Large intestine (tissue), 3 donors: Measurements from ENCODE around the gene HEBP1. TPM values are rescaled to one million over a fixed set of nuclear protein-coding genes. Genes with fewer than 3 reads are reported as not detected.

Source experiments
- DNase-seq, 2 donors: peaks; one replicate each; pipeline versions ENCODE4 v3.0.0 to v3.0.0-alpha.2; 2013
- H3K27ac ChIP-seq: one replicate; pipeline ENCODE4 v1.5.1; 2013; ENCODE audit warnings: low read length
- H3K27me3 ChIP-seq: 2 replicates; pipeline ENCODE4 v1.6.1; 2013; ENCODE audit warnings: low read length; ENCODE audit not compliant: control insufficient read depth, insufficient read depth
- H3K36me3 ChIP-seq: 2 replicates; pipeline ENCODE4 v1.6.1; 2013; ENCODE audit warnings: low read length; ENCODE audit not compliant: control insufficient read depth, insufficient read depth
- H3K4me1 ChIP-seq: one replicate; pipeline ENCODE4 v1.6.1; 2013; ENCODE audit warnings: low read length; ENCODE audit not compliant: control insufficient read depth, insufficient read depth
- H3K4me3 ChIP-seq: one replicate; pipeline ENCODE4 v1.5.1; 2013; ENCODE audit warnings: low read length
- H3K9me3 ChIP-seq: one replicate; pipeline ENCODE4 v1.6.1; 2013; ENCODE audit warnings: mild to moderate bottlenecking, low read depth, low read length, moderate library complexity; ENCODE audit not compliant: control insufficient read depth
- WGBS: methylation state at CpG from one replicate; pipeline ENCODE4 v1.1.5; 2013; ENCODE audit warnings: low lambda C conversion rate; ENCODE audit not compliant: insufficient coverage; 5-methylcytosine and 5-hydroxymethylcytosine counted together
- polyA plus RNA-seq: library from polyadenylated mRNA; unstranded; fragments of 120-200 nt; gene quantifications from one replicate; pipeline ENCODE4 v1.2.1, GENCODE V29; 2013

Gene HEBP1
- polyA plus RNA-seq, 1 donor = 237 TPM

DNA sequence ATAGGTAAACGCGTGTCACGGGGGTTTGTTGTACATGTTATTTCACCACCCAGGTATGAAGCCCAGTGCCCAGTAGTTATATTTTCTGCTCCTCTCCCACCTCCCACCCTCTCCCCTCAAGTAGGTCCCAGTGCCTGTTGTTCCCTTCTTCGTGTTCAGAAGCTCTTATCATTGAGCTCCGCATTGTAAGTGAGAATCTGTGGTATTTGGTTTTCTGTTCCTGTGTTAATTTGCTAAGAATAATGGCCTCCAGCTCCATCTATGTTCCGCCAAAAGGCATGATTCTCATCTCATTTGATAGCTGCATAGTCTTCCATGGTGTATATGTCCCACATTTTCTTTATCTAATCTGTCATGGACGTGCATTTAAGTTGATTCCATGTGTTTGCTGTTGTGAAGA is 41.2 kb downstream of the HEBP1 start:
- 70% methylated on average over 4 of the region's 7 CpGs for WGBS
- Histone ChIP-seq H3K27me3 (no peaks in the 10 kb centered on the region), H3K4me3 (no peak overlapping the region), H3K36me3 (no peaks in the 10 kb centered on the region), H3K9me3 (no peaks in the 10 kb centered on the region), H3K4me1 (peaks cover 7% of the 10 kb centered on the region), H3K27ac (no peak overlapping the region)
- no peak for DNase-seq

DNA sequence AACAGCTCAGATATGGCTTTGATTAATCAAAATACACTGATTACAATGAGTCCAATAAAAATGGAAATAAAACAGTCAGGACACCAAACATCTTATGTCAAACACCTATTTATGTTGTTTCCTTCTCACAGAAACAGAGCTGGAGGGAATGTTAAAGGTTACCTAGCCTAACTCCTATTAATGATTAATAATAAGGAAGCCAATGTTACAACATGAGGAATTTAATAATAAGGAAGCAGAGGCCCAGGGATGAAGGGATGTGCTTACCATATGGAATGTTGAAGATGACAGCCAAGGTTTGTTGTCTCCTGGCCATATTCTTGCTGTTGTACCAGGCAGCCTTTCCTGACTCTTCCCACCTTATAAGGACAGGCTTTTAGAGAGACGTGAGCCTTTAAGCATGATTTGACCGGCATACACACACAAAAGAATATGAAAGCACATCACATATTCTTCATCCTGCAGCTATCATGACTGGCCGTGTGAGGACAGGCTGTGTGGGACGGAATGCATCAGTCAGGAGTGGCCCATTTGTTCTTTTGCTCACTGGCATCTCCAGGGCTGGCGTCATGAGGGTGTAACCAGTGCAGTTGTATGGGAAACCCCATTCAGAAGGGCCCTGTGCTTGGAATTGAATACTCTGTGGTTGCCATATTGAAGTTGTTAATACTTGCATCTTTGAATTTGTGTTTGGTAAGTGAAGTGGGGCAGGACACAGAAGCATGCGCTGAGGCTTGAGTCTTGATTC is 45.0 kb downstream of the HEBP1 start:
- WGBS = no CpG with 5 or more reads among the region's 6 CpGs

DNA sequence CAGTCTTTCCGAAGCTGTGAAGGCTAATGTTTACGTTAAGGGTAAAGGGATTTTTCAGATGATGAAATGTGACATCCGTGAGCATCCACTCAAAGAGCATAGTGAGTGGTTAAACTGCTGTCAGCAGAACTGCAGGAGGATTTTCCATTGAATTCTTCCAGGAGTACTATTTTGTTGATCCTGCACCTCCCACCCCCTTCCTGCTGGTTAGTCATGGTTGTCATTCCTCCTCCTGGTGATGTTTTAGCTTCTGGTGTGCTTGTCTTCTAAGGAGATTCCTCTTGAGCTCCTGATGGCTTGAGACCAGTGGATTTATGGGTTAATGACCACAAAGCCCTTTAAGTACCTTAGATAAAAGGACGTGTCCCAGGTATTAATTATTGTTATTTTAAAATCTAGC is 45.7 kb downstream of the HEBP1 start:
- DNase-seq = no peak
- H3K36me3 ChIP-seq = peaks cover 6% of the 10 kb centered on the region
- WGBS = 50% methylated on average over 2 of the region's 4 CpGs
- no peak overlapping the region for H3K4me3 ChIP-seq
- H3K27me3 ChIP-seq = no peaks in the 10 kb centered on the region
- H3K27ac ChIP-seq = no peak overlapping the region
- H3K9me3 ChIP-seq = no peaks in the 10 kb centered on the region
- peaks cover 7% of the 10 kb centered on the region for H3K4me1 ChIP-seq

More for the DNA sequence above, 45.0 kb downstream of the HEBP1 start:
- DNase-seq = peak in 1 of 2 donors; percentile 39
- Histone ChIP-seq H3K27me3 (no peaks in the 10 kb centered on the region), H3K4me3 (no peak overlapping the region), H3K9me3 (no peaks in the 10 kb centered on the region), H3K27ac (no peak overlapping the region), H3K36me3 (no peaks in the 10 kb centered on the region), H3K4me1 (peaks cover 7% of the 10 kb centered on the region)

- Histone ChIP-seq H3K9me3 (no peaks in the 10 kb centered on the region), H3K27ac (no peak within 1 kb of the TSS), H3K27me3 (no peaks in the 10 kb centered on the region), H3K36me3 (peaks cover 6% of the 10 kb centered on the region), H3K4me1 (peaks cover 7% of the 10 kb centered on the region), H3K4me3 (no peak within 1 kb of the TSS)
- 82% methylated on average over 2 of the region's 6 CpGs for WGBS
- no peak for DNase-seq
Observed at GRCh38 chr12:12952036-12952435, 48.0 kb downstream of the HEBP1 start, which contains the start of gene GPRC5D. Gene GPRC5D, minus strand, starts transcription at chr12:12952170. Its CDS starts 1,786 bp downstream, at chr12:12950384.

GRCh38 chr12:12951504-12951903 is 48.6 kb downstream of the HEBP1 start:
- H3K27ac ChIP-seq = no peak overlapping the region
- peaks cover 7% of the 10 kb centered on the region for H3K4me1 ChIP-seq
- DNase-seq = no peak
- no CpG with 5 or more reads among the region's 1 CpG for WGBS
- no peaks in the 10 kb centered on the region for H3K9me3 ChIP-seq
- no peak overlapping the region for H3K4me3 ChIP-seq
- no peaks in the 10 kb centered on the region for H3K27me3 ChIP-seq
- peaks cover 6% of the 10 kb centered on the region for H3K36me3 ChIP-seq

GRCh38 chr12:12947902-12948301 is 52.2 kb downstream of the HEBP1 start:
- H3K27ac ChIP-seq = no peak overlapping the region
- H3K9me3 ChIP-seq = no peaks in the 10 kb centered on the region
- H3K27me3 ChIP-seq = no peaks in the 10 kb centered on the region
- peaks cover 6% of the 10 kb centered on the region for H3K36me3 ChIP-seq
- DNase-seq = no peak
- WGBS = no CpG with 5 or more reads among the region's 4 CpGs
- no peak overlapping the region for H3K4me3 ChIP-seq
- no peaks in the 10 kb centered on the region for H3K4me1 ChIP-seq

- WGBS = 60% methylated on average over 2 of the region's 7 CpGs
- Histone ChIP-seq H3K4me1 (no peaks in the 10 kb centered on the region), H3K9me3 (no peaks in the 10 kb centered on the region), H3K27ac (no peak overlapping the region), H3K27me3 (no peaks in the 10 kb centered on the region), H3K4me3 (no peak overlapping the region), H3K36me3 (peaks cover 6% of the 10 kb centered on the region)
- no peak for DNase-seq
Observed at GRCh38 chr12:12946686-12947355, 53.2 kb downstream of the HEBP1 start.

DNA sequence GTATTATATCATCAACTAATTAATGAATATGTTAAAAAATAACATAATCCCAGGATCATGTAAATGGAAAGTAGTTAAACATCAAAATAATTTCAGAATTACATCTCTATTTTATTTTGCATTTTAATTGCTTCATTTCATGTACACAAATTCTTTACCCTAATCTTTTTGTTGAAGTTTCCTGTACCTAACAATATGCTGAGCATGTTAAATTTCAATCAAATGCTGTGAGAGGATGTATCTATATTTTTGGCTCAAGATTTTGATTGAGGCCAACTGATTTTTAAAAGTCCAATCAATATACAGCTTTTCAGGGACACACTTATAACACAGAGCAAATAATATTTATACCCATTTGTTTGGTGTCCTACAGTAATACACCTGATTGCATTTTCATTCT is 54.5 kb downstream of the HEBP1 start:
- Histone ChIP-seq H3K27ac (no peak overlapping the region), H3K4me1 (no peaks in the 10 kb centered on the region), H3K4me3 (no peak overlapping the region), H3K27me3 (no peaks in the 10 kb centered on the region), H3K36me3 (peaks cover 6% of the 10 kb centered on the region), H3K9me3 (no peaks in the 10 kb centered on the region)
- no peak for DNase-seq

GRCh38 chr12:12943586-12944260 is 56.3 kb downstream of the HEBP1 start:
- no peak for DNase-seq
- Histone ChIP-seq H3K9me3 (no peaks in the 10 kb centered on the region), H3K4me1 (no peaks in the 10 kb centered on the region), H3K36me3 (no peaks in the 10 kb centered on the region), H3K4me3 (no peak overlapping the region), H3K27ac (no peak overlapping the region), H3K27me3 (no peaks in the 10 kb centered on the region)
- WGBS = 100% methylated on average over 1 of the region's 8 CpGs

GRCh38 chr12:12941450-12942350 is 58.4 kb downstream of the HEBP1 start:
- Histone ChIP-seq H3K4me1 (no peaks in the 10 kb centered on the region), H3K27ac (no peak overlapping the region), H3K9me3 (no peaks in the 10 kb centered on the region), H3K36me3 (peaks cover 4% of the 10 kb centered on the region), H3K4me3 (no peak overlapping the region), H3K27me3 (no peaks in the 10 kb centered on the region)
- DNase-seq = no peak
- no CpG with 5 or more reads among the region's 10 CpGs for WGBS
